ENCODE results near the gene EPB41L4A. TPM values are rescaled to one million over a fixed set of nuclear protein-coding genes. Genes with fewer than 3 reads are reported as not detected.

The EPB41L4A gene
- total RNA-seq, 1 donor from 2014 or later = 30.6 TPM

DNA sequence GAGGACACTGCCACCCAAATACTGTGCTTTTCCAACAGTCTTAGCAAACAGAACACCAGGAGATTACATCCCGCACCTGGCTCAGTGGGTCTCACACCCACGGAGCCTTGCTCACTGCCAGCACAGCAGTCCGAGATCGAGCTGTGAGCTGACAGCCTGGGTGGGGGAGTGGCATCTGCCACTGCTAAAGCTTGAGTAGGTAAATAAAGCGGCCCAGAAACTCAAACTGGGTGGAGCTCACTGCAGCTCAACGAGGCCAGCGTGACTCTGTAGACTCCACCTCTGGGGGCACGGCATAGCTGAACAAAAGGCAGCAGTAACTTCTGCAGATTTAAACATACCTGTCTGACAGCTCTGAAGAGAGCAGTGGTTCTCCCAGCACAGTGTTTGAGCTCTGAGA is 28.8 kb downstream of the EPB41L4A start:
- DNase-seq (ENCODE audit: low read depth) = no peak
- H3K4me3 ChIP-seq (ENCODE audit: low read depth, low read length) = no peak overlapping the region
- TF ChIP-seq, protein P1, sequence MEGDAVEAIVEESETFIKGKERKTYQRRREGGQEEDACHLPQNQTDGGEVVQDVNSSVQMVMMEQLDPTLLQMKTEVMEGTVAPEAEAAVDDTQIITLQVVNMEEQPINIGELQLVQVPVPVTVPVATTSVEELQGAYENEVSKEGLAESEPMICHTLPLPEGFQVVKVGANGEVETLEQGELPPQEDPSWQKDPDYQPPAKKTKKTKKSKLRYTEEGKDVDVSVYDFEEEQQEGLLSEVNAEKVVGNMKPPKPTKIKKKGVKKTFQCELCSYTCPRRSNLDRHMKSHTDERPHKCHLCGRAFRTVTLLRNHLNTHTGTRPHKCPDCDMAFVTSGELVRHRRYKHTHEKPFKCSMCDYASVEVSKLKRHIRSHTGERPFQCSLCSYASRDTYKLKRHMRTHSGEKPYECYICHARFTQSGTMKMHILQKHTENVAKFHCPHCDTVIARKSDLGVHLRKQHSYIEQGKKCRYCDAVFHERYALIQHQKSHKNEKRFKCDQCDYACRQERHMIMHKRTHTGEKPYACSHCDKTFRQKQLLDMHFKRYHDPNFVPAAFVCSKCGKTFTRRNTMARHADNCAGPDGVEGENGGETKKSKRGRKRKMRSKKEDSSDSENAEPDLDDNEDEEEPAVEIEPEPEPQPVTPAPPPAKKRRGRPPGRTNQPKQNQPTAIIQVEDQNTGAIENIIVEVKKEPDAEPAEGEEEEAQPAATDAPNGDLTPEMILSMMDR (IDR thresholded peaks at IDR 0.05; ENCODE audit: insufficient read depth, low read length, poor library complexity, severe bottlenecking) = no peak
- no peaks in the 10 kb centered on the region for H3K27me3 ChIP-seq (ENCODE audit: control insufficient read depth, insufficient read depth, low read length)
- no peaks in the 10 kb centered on the region for H3K36me3 ChIP-seq (ENCODE audit: control insufficient read depth, insufficient read depth, low read length)

DNA sequence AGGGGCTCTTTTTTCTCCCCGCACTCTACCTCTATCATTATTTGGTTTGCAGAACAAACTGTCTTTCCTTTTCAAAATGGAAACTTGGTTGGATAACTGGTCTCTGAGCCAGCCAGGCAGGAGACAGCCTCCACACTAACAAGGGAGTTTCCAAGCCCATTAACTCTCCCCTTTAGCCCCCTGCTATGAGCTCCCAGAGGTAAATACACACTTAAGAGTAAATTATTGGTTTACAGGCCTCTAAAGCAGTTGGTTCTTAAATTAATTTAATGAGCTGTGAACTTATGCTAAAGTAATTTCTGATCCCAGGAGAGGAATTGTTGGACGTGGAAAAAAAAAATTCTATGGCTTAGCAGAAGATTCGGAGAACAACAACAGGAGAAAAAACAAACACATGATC is 30.3 kb downstream of the EPB41L4A start:
- Histone ChIP-seq H3K27me3 (ENCODE audit: control insufficient read depth, insufficient read depth, low read length) (no peaks in the 10 kb centered on the region), H3K4me3 (ENCODE audit: low read depth, low read length) (no peak overlapping the region), H3K36me3 (ENCODE audit: control insufficient read depth, insufficient read depth, low read length) (no peaks in the 10 kb centered on the region)
- TF ChIP-seq, protein P1 (IDR thresholded peaks at IDR 0.05; ENCODE audit: insufficient read depth, low read length, poor library complexity, severe bottlenecking) = no peak
- no peak for DNase-seq (ENCODE audit: low read depth)

DNA sequence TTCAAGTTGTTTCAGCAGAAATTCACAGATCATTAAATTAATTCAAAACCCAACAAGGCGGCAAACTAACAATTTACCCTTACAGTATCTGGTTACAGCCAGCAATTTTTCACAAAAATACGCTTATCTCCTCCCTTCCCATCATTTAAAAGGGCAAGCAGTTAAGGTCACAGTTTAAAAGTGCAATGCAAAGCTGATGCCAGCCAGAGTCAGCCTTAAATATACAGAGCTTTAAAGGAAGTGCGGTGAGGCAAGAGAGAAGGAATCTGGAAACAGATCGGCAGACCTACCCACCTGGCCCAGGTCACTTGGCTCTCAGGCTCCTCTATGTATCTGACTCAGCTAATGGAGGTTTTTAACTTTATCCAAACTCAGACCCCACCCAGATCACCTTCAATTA is 31.0 kb downstream of the EPB41L4A start:
- TF ChIP-seq, protein P1 (IDR thresholded peaks at IDR 0.05; ENCODE audit: insufficient read depth, low read length, poor library complexity, severe bottlenecking) = no peak
- DNase-seq (ENCODE audit: low read depth) = no peak
- no peaks in the 10 kb centered on the region for H3K36me3 ChIP-seq (ENCODE audit: control insufficient read depth, insufficient read depth, low read length)
- H3K4me3 ChIP-seq (ENCODE audit: low read depth, low read length) = no peak overlapping the region
- H3K27me3 ChIP-seq (ENCODE audit: control insufficient read depth, insufficient read depth, low read length) = no peaks in the 10 kb centered on the region

DNA sequence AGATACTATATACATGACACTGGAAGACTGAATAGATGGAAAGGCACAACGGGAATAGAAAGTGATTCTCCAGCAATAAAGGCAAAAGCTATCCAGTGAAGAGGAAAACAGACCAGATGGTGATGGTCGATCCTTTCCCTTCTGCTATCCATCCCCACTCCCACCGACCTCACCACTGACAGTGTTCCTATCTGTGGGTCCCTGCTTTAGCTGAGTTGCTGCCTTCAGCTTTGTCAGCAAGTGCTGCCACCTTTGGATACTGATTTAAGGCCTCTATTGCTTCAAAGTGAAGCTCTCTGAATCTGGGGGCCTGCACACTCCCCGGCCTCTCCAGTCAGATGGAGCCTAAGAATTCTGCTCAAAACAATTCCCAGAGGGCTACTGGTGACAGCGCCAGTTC is 32.3 kb downstream of the EPB41L4A start:
- H3K4me3 ChIP-seq (ENCODE audit: low read depth, low read length) = no peak overlapping the region
- H3K36me3 ChIP-seq (ENCODE audit: control insufficient read depth, insufficient read depth, low read length) = no peaks in the 10 kb centered on the region
- H3K27me3 ChIP-seq (ENCODE audit: control insufficient read depth, insufficient read depth, low read length) = no peaks in the 10 kb centered on the region
- no peak for DNase-seq (ENCODE audit: low read depth)
- TF ChIP-seq, protein P1 (IDR thresholded peaks at IDR 0.05; ENCODE audit: insufficient read depth, low read length, poor library complexity, severe bottlenecking) = no peak

DNA sequence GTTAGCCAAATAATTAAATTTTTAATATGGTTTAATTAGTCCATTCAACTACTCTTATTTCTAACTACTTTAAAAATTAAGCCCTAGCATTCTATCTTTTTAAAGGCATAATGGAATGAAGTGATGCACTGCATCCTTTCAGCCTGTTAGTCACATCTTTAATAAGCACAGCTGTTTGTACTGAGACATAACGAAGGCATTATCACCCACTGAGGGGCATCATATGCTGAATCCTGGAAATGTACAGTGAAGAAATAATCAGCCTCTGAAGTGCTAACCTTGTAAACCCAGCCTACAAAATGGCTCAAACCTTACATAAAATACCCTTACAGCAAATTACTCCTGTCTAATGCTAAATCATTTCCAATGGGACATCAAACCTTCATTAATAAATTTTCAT is 33.1 kb downstream of the EPB41L4A start:
- Histone ChIP-seq H3K36me3 (ENCODE audit: control insufficient read depth, insufficient read depth, low read length) (no peaks in the 10 kb centered on the region), H3K27me3 (ENCODE audit: control insufficient read depth, insufficient read depth, low read length) (no peaks in the 10 kb centered on the region), H3K4me3 (ENCODE audit: low read depth, low read length) (no peak overlapping the region)
- TF ChIP-seq, protein P1 (IDR thresholded peaks at IDR 0.05; ENCODE audit: insufficient read depth, low read length, poor library complexity, severe bottlenecking) = no peak
- no peak for DNase-seq (ENCODE audit: low read depth)

DNA sequence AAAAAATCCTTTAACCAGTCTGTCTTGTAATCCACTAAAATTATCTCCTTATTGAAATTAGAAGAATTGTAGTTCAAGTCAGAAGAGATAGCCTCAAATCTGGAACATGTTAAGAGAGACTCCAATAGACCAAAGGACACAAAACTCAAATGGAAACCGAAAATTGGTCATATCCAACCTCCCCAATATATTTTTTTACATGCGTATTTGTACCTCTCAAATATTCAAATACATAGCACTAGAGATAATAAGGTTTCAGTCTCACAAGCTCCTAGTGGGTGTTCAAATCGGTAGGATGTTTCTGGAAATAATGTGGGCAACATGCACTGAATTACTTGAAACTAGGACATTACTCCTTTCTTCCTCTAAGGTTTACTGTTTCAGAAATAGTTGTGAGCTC is 33.5 kb downstream of the EPB41L4A start:
- TF ChIP-seq, protein P1 (IDR thresholded peaks at IDR 0.05; ENCODE audit: insufficient read depth, low read length, poor library complexity, severe bottlenecking) = no peak
- H3K36me3 ChIP-seq (ENCODE audit: control insufficient read depth, insufficient read depth, low read length) = no peaks in the 10 kb centered on the region
- no peak overlapping the region for H3K4me3 ChIP-seq (ENCODE audit: low read depth, low read length)
- no peaks in the 10 kb centered on the region for H3K27me3 ChIP-seq (ENCODE audit: control insufficient read depth, insufficient read depth, low read length)
- no peak for DNase-seq (ENCODE audit: low read depth)

All from kidney epithelial cell (primary cell).